H1 (cell line): ENCODE data around the gene RSPO3. TPM values are rescaled to one million over a fixed set of nuclear protein-coding genes. Genes with fewer than 3 reads are reported as not detected.

Source experiments
- CTCF ChIP-seq, 3 experiments: IDR thresholded peaks; 1 replicate in 2 of 3; 2 replicates in 1 of 3; pipeline versions ENCODE4 v1.5.1 to v1.6.1; 2011; ENCODE audit warnings: low read length in 3 of 3, mild to moderate bottlenecking in 3 of 3, inconsistent platforms in 2 of 3, low read depth in 1 of 3, moderate library complexity in 1 of 3; ENCODE audit not compliant: insufficient read depth in 1 of 3; ENCODE audit errors: control extremely low read depth in 1 of 3
- NRF1 ChIP-seq: IDR thresholded peaks from 2 replicates; pipeline ENCODE4 v1.6.1; 2011; ENCODE audit warnings: mild to moderate bottlenecking, low read depth, low read length, improper control_type of control experiment
- POLR2AphosphoS5 ChIP-seq: IDR thresholded peaks from 2 replicates; pipeline ENCODE4 v1.6.1; 2011; ENCODE audit warnings: low read depth, low read length
- SUZ12 ChIP-seq: fragments of 200-600 bp; sonication (generic); IDR thresholded peaks from 2 replicates; pipeline ENCODE4 v1.6.1; 2012; ENCODE audit warnings: mild to moderate bottlenecking, inconsistent platforms, low read length, moderate library complexity, mixed read lengths
- TEAD4 ChIP-seq: IDR thresholded peaks from 2 replicates; pipeline ENCODE4 v1.6.1; 2012; ENCODE audit warnings: low read depth, low read length, inconsistent platforms, mixed read lengths
- polyA plus RNA-seq, 7 experiments: library from polyadenylated mRNA; depleted of rRNA in 3 of 7; stranded (reverse) in 5 of 7; unstranded in 2 of 7; fragments of >200 nt in 5 of 7; fragments of 200-250 nt in 2 of 7; gene quantifications; 1 replicate in 5 of 7; 2 replicates in 1 of 7; 4 replicates in 1 of 7; pipeline versions ENCODE4 v1.2.1 to v1.2.3, GENCODE V29; 2011 to 2013; ENCODE audit warnings: missing spikeins in 2 of 7, mixed read lengths in 2 of 7
- total RNA-seq: library from RNA; stranded (reverse); fragmentation: NEBNext Ultra II Directional; extraction: Animal tissue kit (Norgen Biotek cat#: 25700); gene quantifications from 2 replicates; pipeline ENCODE4 v1.2.1, GENCODE V29; 2021

The RSPO3 gene
- total and polyA plus RNA-seq, 2 of the 8 experiments (the other 6 are each of a cell fraction or from before 2014, with no cell fraction given) = not detected

- TF ChIP-seq CTCF (IDR thresholded peaks at IDR 0.05; ENCODE audit: control extremely low read depth in 1 of 3, insufficient read depth in 1 of 3, low read depth in 1 of 3, low read length in 3 of 3) = no peak
- no peak for TF ChIP-seq POLR2AphosphoS5
- TF ChIP-seq TEAD4 = no peak
- TF ChIP-seq SUZ12 = no peak
- TF ChIP-seq NRF1 = no peak
These were observed 64.0 kb downstream of the RSPO3 start (continued) for GRCh38 chr6:127182501-127182900.
